Uterus (tissue), 2 donors: ENCODE measurements around the gene FHL3.

ENCODE experiments used
- CTCF ChIP-seq, 4 experiments: fragments of 200-600 bp in 2 of 4; fragments of 450-650 bp in 2 of 4; sonication (generic) in 2 of 4; IDR thresholded peaks; one replicate each; pipeline ENCODE4 v1.5.1; 2016 to 2019; ENCODE audit warnings: antibody characterized with exemption in 4 of 4, mild to moderate bottlenecking in 2 of 4, moderate library complexity in 1 of 4
- POLR2A ChIP-seq, 2 donors: fragments of 450-650 bp; IDR thresholded peaks; one replicate each; pipeline ENCODE4 v1.6.1; 2016; ENCODE audit warnings: antibody characterized with exemption in 2 of 2, mild to moderate bottlenecking in 1 of 2, moderate library complexity in 1 of 2

- TF ChIP-seq CTCF (IDR thresholded peaks at IDR 0.05) (no peak), POLR2A (IDR thresholded peaks at IDR 0.05) (no peak)
Observed at GRCh38 chr1:37974567-37974966, 30.7 kb downstream of the FHL3 start.
